H1 (cell line): Measurements from ENCODE around the gene ACTR3C. TPM values are rescaled to one million over a fixed set of nuclear protein-coding genes. Genes with fewer than 3 reads are reported as not detected.

ENCODE experiments used
- ASH2L ChIP-seq: fragments of 200-600, 300-600 bp; sonication (generic); IDR thresholded peaks from one replicate; pipeline ENCODE4 v1.7.1; 2017; ENCODE audit warnings: low read length
- BCL11A ChIP-seq, 2 experiments: IDR thresholded peaks; one replicate each; pipeline ENCODE4 v1.6.1; 2011; ENCODE audit warnings: low read depth in 2 of 2, low read length in 2 of 2, mild to moderate bottlenecking in 2 of 2
- CHD1 ChIP-seq: IDR thresholded peaks from 2 replicates; pipeline ENCODE4 v1.6.1; 2012; ENCODE audit warnings: low read depth, low read length, improper control_type of control experiment
- CTBP2 ChIP-seq: IDR thresholded peaks from 2 replicates; pipeline ENCODE4 v1.7.0; 2011; ENCODE audit warnings: borderline replicate concordance, mild to moderate bottlenecking, moderate library complexity, mixed read lengths, low read length; ENCODE audit not compliant: insufficient read depth, insufficient read length
- FOSL1 ChIP-seq: IDR thresholded peaks from 2 replicates; pipeline ENCODE4 v1.6.1; 2011; ENCODE audit warnings: mild to moderate bottlenecking, low read depth, low read length, moderate library complexity; ENCODE audit not compliant: insufficient read depth
- POLR2AphosphoS5 ChIP-seq: IDR thresholded peaks from 2 replicates; pipeline ENCODE4 v1.6.1; 2011; ENCODE audit warnings: low read depth, low read length
- RXRA ChIP-seq: IDR thresholded peaks from 2 replicates; pipeline ENCODE4 v1.6.1; 2011; ENCODE audit warnings: low read depth, mild to moderate bottlenecking, low read length, moderate library complexity; ENCODE audit not compliant: insufficient read depth
- SP4 ChIP-seq: IDR thresholded peaks from 2 replicates; pipeline ENCODE4 v1.6.1; 2012; ENCODE audit warnings: low read length, inconsistent platforms
- polyA plus RNA-seq, 7 experiments: library from polyadenylated mRNA; depleted of rRNA in 3 of 7; stranded (reverse) in 5 of 7; unstranded in 2 of 7; fragments of >200 nt in 5 of 7; fragments of 200-250 nt in 2 of 7; gene quantifications; 1 replicate in 5 of 7; 2 replicates in 1 of 7; 4 replicates in 1 of 7; pipeline versions ENCODE4 v1.2.1 to v1.2.3, GENCODE V29; 2011 to 2013; ENCODE audit warnings: missing spikeins in 2 of 7, mixed read lengths in 2 of 7
- total RNA-seq: library from RNA; stranded (reverse); fragmentation: NEBNext Ultra II Directional; extraction: Animal tissue kit (Norgen Biotek cat#: 25700); gene quantifications from 2 replicates; pipeline ENCODE4 v1.2.1, GENCODE V29; 2021
- TF ChIP-seq, protein P1 (sequence below): IDR thresholded peaks from 2 replicates; pipeline ENCODE4 v1.6.1; 2011; ENCODE audit warnings: low read depth, mild to moderate bottlenecking, low read length; ENCODE audit not compliant: insufficient read depth

The ACTR3C gene
- total and polyA plus RNA-seq, 2 of the 8 experiments (the other 6 are each of a cell fraction or from before 2014, with no cell fraction given) = 1.5 TPM; not detected in 1

- TF ChIP-seq SP4 = no peak
- TF ChIP-seq POLR2AphosphoS5 = no peak
- TF ChIP-seq ASH2L = no peak
- TF ChIP-seq, protein P1, sequence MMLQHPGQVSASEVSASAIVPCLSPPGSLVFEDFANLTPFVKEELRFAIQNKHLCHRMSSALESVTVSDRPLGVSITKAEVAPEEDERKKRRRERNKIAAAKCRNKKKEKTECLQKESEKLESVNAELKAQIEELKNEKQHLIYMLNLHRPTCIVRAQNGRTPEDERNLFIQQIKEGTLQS = no peak
- no peak for TF ChIP-seq FOSL1
- TF ChIP-seq CTBP2 = no peak
- TF ChIP-seq CHD1 = no peak
- TF ChIP-seq RXRA = no peak
- TF ChIP-seq BCL11A (IDR thresholded peaks at IDR 0.05; ENCODE audit: low read depth in 2 of 2, low read length in 2 of 2) = no peak
- TF ChIP-seq, all 59 proteins: peak for 0
These were observed 10.8 kb upstream of the ACTR3C start (continued) for GRCh38 chr7:150334108-150334507.
